HepG2 (cell line): ENCODE data around the gene MSANTD1. TPM values are rescaled to one million over a fixed set of nuclear protein-coding genes. Genes with fewer than 3 reads are reported as not detected.

Source experiments
- ATAC-seq: fragments of 200-7000 bp; cut with Tn5 transposase; 3 replicates; pipeline ENCODE4 v1.9.1; 2020; ENCODE audit warnings: mild to moderate bottlenecking, moderate library complexity
- BruUV-seq: library from RNA; stranded (reverse); fragments of 400-500 nt; replicated peaks from 2 replicates; lab custom pipeline; 2021; lab: Mats Ljungman, UMichigan
- CTCF ChIA-PET: fragments of 300-600 bp; formaldehyde crosslinking; extraction: SDS; loops from one replicate; lab custom pipeline; 2021; ENCODE audit warnings: low total read pairs, inconsistent platforms, low intra/inter-chr PET ratio; lab: Yijun Ruan, JAX
- POLR2A ChIA-PET: fragments of 350-600 bp; sonication (Branson Sonifier 250); formaldehyde crosslinking; loops from one replicate; lab custom pipeline; 2020; ENCODE audit warnings: antibody characterized with exemption, inconsistent platforms; lab: Yijun Ruan, JAX
- DNase-seq: peaks from one replicate; pipeline ENCODE4 v3.0.0-alpha.2; 2015; ENCODE audit warnings: low spot score
- FAIRE-seq: peaks from 3 replicates; lab custom pipeline; 2011; peaks lifted over from hg19 to GRCh38; lab: Jason Lieb, UNC
- H2AFZ ChIP-seq: one replicate; pipeline ENCODE4 v1.6.1; 2011; ENCODE audit warnings: low read length, inconsistent platforms
- H3K27ac ChIP-seq: fragments of 300-600 bp; 3 replicates; pipeline ENCODE4 v1.8.0; 2011; ENCODE audit warnings: mixed run types, mild to moderate bottlenecking, mixed read lengths, low read length, inconsistent platforms; ENCODE audit not compliant: insufficient read depth; ENCODE audit errors: extremely low read length
- H3K27me3 ChIP-seq, 2 experiments: fragments of 200-600 bp in 1 of 2; 2 replicates in 1 of 2; 3 replicates in 1 of 2; pipeline versions ENCODE4 v1.6.0 to v1.8.0; 2011; ENCODE audit warnings: low read length in 2 of 2, mild to moderate bottlenecking in 2 of 2, moderate library complexity in 2 of 2, inconsistent platforms in 1 of 2; ENCODE audit not compliant: insufficient read depth in 2 of 2, control insufficient read depth in 1 of 2
- H3K36me3 ChIP-seq, 2 experiments: fragments of 200-600 bp in 1 of 2; replicated peaks in 1 of 2; 2 replicates in 1 of 2; 3 replicates in 1 of 2; pipeline versions ENCODE4 v1.5.1 to v1.8.0; 2011; ENCODE audit warnings: low read length in 2 of 2, inconsistent platforms in 1 of 2; ENCODE audit not compliant: insufficient read depth in 2 of 2, control insufficient read depth in 1 of 2
- H3K4me1 ChIP-seq: 2 replicates; pipeline ENCODE4 v1.5.1; 2012; ENCODE audit warnings: low read length, inconsistent platforms; ENCODE audit not compliant: insufficient read depth
- H3K4me2 ChIP-seq: 2 replicates; pipeline ENCODE4 v1.6.0; 2011; ENCODE audit warnings: low read depth, low read length, inconsistent platforms
- H3K4me3 ChIP-seq, 3 experiments: fragments of 200-600 bp in 1 of 3; sonication (generic), shearing (Covaris generic) in 1 of 3; replicated peaks in 1 of 3; 2 replicates each; pipeline ENCODE4 v1.5.1; 2011 to 2016; ENCODE audit warnings: low read length in 3 of 3, inconsistent platforms in 2 of 3, low read depth in 2 of 3, mild to moderate bottlenecking in 2 of 3, control low read depth in 1 of 3, mixed read lengths in 1 of 3; ENCODE audit not compliant: insufficient read depth in 1 of 3
- H3K79me2 ChIP-seq: one replicate; pipeline ENCODE4 v1.6.1; 2011; ENCODE audit warnings: low read length, inconsistent platforms; ENCODE audit not compliant: insufficient read depth
- H3K9ac ChIP-seq: 2 replicates; pipeline ENCODE4 v1.6.0; 2011; ENCODE audit warnings: mild to moderate bottlenecking, low read depth, low read length, inconsistent platforms; ENCODE audit not compliant: insufficient read depth
- H3K9me3 ChIP-seq: 2 replicates; pipeline ENCODE4 v1.5.1; 2012; ENCODE audit warnings: mild to moderate bottlenecking, low read length
- H4K20me1 ChIP-seq: 2 replicates; pipeline ENCODE4 v1.6.0; 2011; ENCODE audit warnings: inconsistent platforms, mild to moderate bottlenecking, low read length, moderate library complexity; ENCODE audit not compliant: insufficient read depth
- CBFB ChIP-seq: sonication (generic); formaldehyde crosslinking; IDR thresholded peaks from 2 replicates; pipeline ENCODE4 v1.4.0; 2020; ENCODE audit warnings: missing genetic modification reagents
- HCFC1 ChIP-seq: fragments of 150-350 bp; IDR thresholded peaks from 2 replicates; pipeline ENCODE4 v1.6.1; 2014; ENCODE audit warnings: low read depth, low read length
- JUND ChIP-seq: sonication (generic); formaldehyde crosslinking; IDR thresholded peaks from 2 replicates; pipeline ENCODE4 v1.8.0; 2022; ENCODE audit warnings: mild to moderate bottlenecking, missing genetic modification reagents
- RBM22 ChIP-seq: fragments of 200-400 bp; formaldehyde crosslinking; optimal IDR thresholded peaks from 2 replicates; pipeline ENCODE3; 2017; ENCODE audit warnings: mild to moderate bottlenecking, low read length, moderate library complexity
- SRSF4 ChIP-seq: fragments of 200-400 bp; formaldehyde crosslinking; IDR thresholded peaks from one replicate; pipeline ENCODE4 v1.6.1; 2018; ENCODE audit warnings: mild to moderate bottlenecking, low read depth, low read length, moderate library complexity; ENCODE audit not compliant: poor library complexity, severe bottlenecking
- ZNF678 ChIP-seq: sonication (generic); formaldehyde crosslinking; IDR thresholded peaks from 2 replicates; pipeline ENCODE4 v1.4.0; 2020; ENCODE audit warnings: mild to moderate bottlenecking, missing genetic modification reagents
- ZNF768 ChIP-seq: sonication (generic); formaldehyde crosslinking; IDR thresholded peaks from 2 replicates; pipeline ENCODE4 v1.4.0; 2020; ENCODE audit warnings: missing genetic modification reagents
- ZSCAN22 ChIP-seq: sonication (generic); formaldehyde crosslinking; IDR thresholded peaks from 2 replicates; pipeline ENCODE4 v1.4.0; 2020; ENCODE audit warnings: mild to moderate bottlenecking, missing genetic modification reagents
- WGBS: methylation state at CpG from one replicate; pipeline ENCODE4 v1.1.6; 2017; ENCODE audit warnings: low lambda C conversion rate; 5-methylcytosine and 5-hydroxymethylcytosine counted together
- in situ Hi-C: cut with HindIII; loops from 2 replicates; pipeline ENCODE4 v1.10.0; 2017; ENCODE audit warnings: low pct_unique_long_range_greater_than_20kb; ENCODE audit not compliant: extremely low pct_ligation_motif_present
- intact Hi-C: fragments of 100-400 bp; cut with micrococcal nuclease; formaldehyde crosslinking; loops from one replicate; pipeline ENCODE4 v1.10.0; 2022; ENCODE audit not compliant: unreplicated experiment
- polyA plus RNA-seq, 8 experiments: library from polyadenylated mRNA; depleted of rRNA in 3 of 8; stranded (reverse) in 7 of 8; unstranded in 1 of 8; fragments of >200 nt; fragmentation: Illumina TruSeq in 4 of 8; extraction: Trizol in 4 of 8; gene quantifications; 2 replicates each; pipeline versions ENCODE4 v1.2.1 to v1.2.3, GENCODE V29; 2011 to 2016; ENCODE audit warnings: low read depth in 4 of 8, missing spikeins in 1 of 8, mixed read lengths in 1 of 8; ENCODE audit not compliant: insufficient read depth in 1 of 8
- total RNA-seq, 5 experiments: library from RNA; depleted of rRNA; stranded (reverse); fragments of >200 nt; fragmentation: Illumina TruSeq; extraction: Trizol; gene quantifications; 2 replicates each; pipeline ENCODE4 v1.2.3, GENCODE V29; 2016; ENCODE audit warnings: low read depth in 1 of 5
- TF ChIP-seq, protein P1 (sequence below): sonication (generic); formaldehyde crosslinking; IDR thresholded peaks from 2 replicates; pipeline ENCODE4 v1.9.0; 2022; ENCODE audit warnings: missing genetic modification reagents, mild to moderate bottlenecking, borderline replicate concordance
- TF ChIP-seq, protein P2 (sequence below): sonication (generic); formaldehyde crosslinking; IDR thresholded peaks from 2 replicates; pipeline ENCODE4 v1.5.1; 2020; ENCODE audit warnings: missing genetic modification reagents, mild to moderate bottlenecking, borderline replicate concordance

MSANTD1 gene
- total and polyA plus RNA-seq, 2 of the 13 experiments (the other 11 are each of a cell fraction or from before 2014, with no cell fraction given), result 0.22 to 0.40 TPM

DNA sequence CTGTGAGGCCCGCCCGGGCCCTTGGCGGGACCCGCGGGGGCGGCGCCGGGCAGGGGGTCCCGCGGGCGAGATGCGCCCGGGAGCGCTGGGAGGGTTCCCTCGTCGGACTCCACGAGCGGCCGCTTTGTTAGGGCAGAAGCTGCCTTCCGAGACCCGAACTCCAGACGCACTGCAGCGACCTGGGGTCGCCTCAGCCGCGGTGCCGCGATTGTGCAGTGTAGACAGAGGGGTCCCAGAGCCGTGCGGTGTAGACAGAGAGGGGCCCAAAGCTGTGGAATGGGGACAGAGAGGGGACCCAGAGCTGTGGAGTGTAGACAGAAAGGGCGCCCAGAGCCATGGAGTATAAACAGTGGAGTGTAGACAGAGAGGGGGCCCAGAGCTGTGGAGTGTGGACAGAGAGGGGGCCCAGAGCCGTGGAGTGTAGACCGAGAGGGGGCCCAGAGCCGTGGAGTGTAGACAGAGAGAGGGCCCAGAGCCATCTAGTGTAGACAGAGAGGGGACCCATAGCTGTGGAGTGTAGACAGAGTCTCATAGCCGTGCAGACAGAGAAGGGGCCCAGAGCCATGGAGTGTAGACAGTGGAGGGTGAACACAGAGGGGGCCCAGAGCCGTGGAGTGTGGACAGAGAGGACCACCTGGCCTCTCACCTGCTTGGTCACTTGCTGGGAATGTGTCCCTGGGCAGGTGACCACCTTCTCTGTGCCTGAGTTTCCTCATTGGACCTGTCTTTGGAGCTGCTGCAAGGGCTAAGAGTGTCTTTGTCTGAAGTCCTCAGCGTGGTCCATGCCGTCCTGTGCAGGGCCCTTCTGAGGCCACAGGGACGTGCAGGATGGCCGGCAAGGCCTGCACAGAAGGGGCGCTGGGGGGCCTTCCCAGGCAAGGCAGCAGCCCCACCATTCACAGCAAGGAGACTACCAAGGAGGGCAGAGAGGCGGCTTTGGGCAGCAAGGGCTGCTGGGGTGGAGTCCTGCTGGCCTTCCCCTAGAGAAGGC lies 44.7 kb downstream of the MSANTD1 start (continued):
- no peak for TF ChIP-seq SRSF4
- TF ChIP-seq HCFC1, result no peak
- TF ChIP-seq JUND (CRISPR knock-in tag), result no peak
- TF ChIP-seq RBM22, result no peak
- TF ChIP-seq, protein P1, sequence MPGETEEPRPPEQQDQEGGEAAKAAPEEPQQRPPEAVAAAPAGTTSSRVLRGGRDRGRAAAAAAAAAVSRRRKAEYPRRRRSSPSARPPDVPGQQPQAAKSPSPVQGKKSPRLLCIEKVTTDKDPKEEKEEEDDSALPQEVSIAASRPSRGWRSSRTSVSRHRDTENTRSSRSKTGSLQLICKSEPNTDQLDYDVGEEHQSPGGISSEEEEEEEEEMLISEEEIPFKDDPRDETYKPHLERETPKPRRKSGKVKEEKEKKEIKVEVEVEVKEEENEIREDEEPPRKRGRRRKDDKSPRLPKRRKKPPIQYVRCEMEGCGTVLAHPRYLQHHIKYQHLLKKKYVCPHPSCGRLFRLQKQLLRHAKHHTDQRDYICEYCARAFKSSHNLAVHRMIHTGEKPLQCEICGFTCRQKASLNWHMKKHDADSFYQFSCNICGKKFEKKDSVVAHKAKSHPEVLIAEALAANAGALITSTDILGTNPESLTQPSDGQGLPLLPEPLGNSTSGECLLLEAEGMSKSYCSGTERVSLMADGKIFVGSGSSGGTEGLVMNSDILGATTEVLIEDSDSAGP, result peak; percentile 39; the same call in 1 of the 2 replicates
- TF ChIP-seq, all 625 proteins: peak for 39

DNA sequence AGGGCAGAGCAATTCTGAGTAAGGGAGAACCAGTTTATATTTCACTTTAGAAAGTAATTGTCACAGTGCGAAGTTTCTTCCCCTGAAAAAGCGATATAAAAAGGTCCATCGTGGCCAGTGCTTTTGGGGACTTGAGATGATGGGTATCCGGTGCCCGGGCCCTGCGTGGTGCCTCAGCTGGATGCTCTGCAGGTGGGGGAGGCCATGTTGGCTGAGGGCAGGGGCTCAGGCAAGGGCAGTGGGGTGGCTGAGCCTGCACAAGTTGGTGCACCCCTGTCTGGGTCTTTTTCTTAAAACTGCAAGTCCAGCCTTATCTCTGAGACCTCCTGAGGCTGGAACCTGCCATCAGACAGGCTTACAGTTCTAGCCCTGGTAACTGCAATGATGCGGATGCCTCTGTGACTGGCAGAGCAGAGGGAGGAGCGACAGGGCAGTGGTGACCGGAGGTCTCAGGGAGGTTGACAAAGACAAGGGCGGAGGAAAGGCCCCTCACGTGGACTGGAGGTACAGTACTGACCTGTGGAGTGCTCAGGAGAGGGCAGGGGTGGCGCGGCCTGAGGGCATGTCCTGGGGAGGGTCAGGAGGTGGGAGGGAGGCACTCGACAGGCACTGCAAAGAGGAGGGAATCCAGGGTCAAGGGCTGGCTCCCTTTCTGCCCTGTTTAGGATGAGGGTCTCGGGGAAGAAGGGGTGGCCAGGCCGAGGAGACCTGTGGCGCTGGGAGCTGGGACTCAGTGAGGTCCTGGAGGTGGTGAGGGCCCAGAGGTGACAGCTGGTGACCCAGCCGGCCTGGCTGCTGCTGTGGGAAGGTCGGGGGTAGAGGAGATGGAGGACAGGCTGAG lies 45.7 kb downstream of the MSANTD1 start:
- Histone ChIP-seq H3K4me3 (peak overlapping the region; percentile 79 to 98 (median 96)), H2AFZ (no peak overlapping the region), H3K9me3 (no peaks in the 10 kb centered on the region), H3K4me2 (peak overlapping the region; percentile 97), H4K20me1 (peaks cover under 1% of the 10 kb centered on the region; the same call in 1 of the 2 replicates), H3K4me1 (peaks cover 55% of the 10 kb centered on the region), H3K9ac (peak overlapping the region; percentile 92; the same call in 1 of the 2 replicates), H3K27ac (peak overlapping the region; percentile 83), H3K27me3 (no peaks in the 10 kb centered on the region), H3K79me2 (peaks cover 40% of the 10 kb centered on the region)
- FAIRE-seq, result no peak
- BruUV-seq, result no TSS peak
- intact Hi-C loops (loop anchor here (5.0 kb wide), 1 partner anchor 148 kb away; the partner anchor contains the start of gene HGFAC), in situ Hi-C loops (no loop called here)
- no peak for ATAC-seq
- DNase-seq, result no peak
- CTCF ChIA-PET, result no interaction called here
- TF ChIP-seq ZNF768 (CRISPR knock-in tag), result peak; percentile 17; the same call in 1 of the 2 replicates
- 0 out of 2 replicates have a peak, but pooled peaks have one; percentile 23 for TF ChIP-seq CBFB (CRISPR knock-in tag)
- TF ChIP-seq, protein P2, sequence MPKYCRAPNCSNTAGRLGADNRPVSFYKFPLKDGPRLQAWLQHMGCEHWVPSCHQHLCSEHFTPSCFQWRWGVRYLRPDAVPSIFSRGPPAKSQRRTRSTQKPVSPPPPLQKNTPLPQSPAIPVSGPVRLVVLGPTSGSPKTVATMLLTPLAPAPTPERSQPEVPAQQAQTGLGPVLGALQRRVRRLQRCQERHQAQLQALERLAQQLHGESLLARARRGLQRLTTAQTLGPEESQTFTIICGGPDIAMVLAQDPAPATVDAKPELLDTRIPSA, result 0 out of 2 replicates have a peak, but pooled peaks have one; percentile 13
- no peak for TF ChIP-seq ZNF678 (CRISPR knock-in tag)
- peak; percentile 67; the same call in 1 of the 2 replicates for TF ChIP-seq ZSCAN22 (CRISPR knock-in tag)
- TF ChIP-seq, all 625 proteins: peak for 4
- no peaks in the 10 kb centered on the region for H3K36me3 ChIP-seq
- 84% methylated on average over 17 of the region's 19 CpGs for WGBS
- POLR2A ChIA-PET, result no interaction called here
